HEK293 (cell line): Measurements from ENCODE around the gene TCHP.

ENCODE experiments used
- SP7 ChIP-seq: fragments of 450-650 bp; formaldehyde crosslinking; IDR thresholded peaks from 2 replicates; pipeline ENCODE4 v1.5.1; 2016; ENCODE audit warnings: missing biosample characterization, missing genetic modification characterization
- TCF7L2 ChIP-seq: IDR thresholded peaks from 2 replicates; pipeline ENCODE4 v1.6.1; 2011; ENCODE audit warnings: low read depth, mild to moderate bottlenecking, inconsistent platforms, low read length, moderate library complexity, borderline replicate concordance
- ZNF366 ChIP-seq: fragments of 450-650 bp; formaldehyde crosslinking; conservative IDR thresholded peaks from 2 replicates; pipeline ENCODE4 v1.5.1; 2016; ENCODE audit warnings: missing biosample characterization, missing genetic modification characterization
- ZNF416 ChIP-seq: fragments of 450-650 bp; formaldehyde crosslinking; IDR thresholded peaks from 2 replicates; pipeline ENCODE4 v1.5.1; 2016; ENCODE audit warnings: missing biosample characterization, missing genetic modification characterization
- ZNF501 ChIP-seq: fragments of 450-650 bp; formaldehyde crosslinking; IDR thresholded peaks from 2 replicates; pipeline ENCODE4 v1.5.1; 2016; ENCODE audit warnings: missing biosample characterization, missing genetic modification characterization
- TF ChIP-seq, protein P1 (sequence below): fragments of 450-650 bp; formaldehyde crosslinking; IDR thresholded peaks from 2 replicates; pipeline ENCODE4 v1.5.1; 2016; ENCODE audit warnings: missing biosample characterization, missing genetic modification characterization
- TF ChIP-seq, protein P2 (sequence below): fragments of 450-650 bp; formaldehyde crosslinking; IDR thresholded peaks from 2 replicates; pipeline ENCODE4 v1.5.1; 2016; ENCODE audit warnings: missing biosample characterization, missing genetic modification characterization
- TF ChIP-seq, protein P3 (sequence below): fragments of 450-650 bp; formaldehyde crosslinking; IDR thresholded peaks from 2 replicates; pipeline ENCODE4 v1.5.1; 2016; ENCODE audit warnings: missing biosample characterization, missing genetic modification characterization
- TF ChIP-seq, protein P4 (sequence below): fragments of 450-650 bp; formaldehyde crosslinking; IDR thresholded peaks from 2 replicates; pipeline ENCODE4 v1.5.1; 2016; ENCODE audit warnings: missing biosample characterization, missing genetic modification characterization

DNA sequence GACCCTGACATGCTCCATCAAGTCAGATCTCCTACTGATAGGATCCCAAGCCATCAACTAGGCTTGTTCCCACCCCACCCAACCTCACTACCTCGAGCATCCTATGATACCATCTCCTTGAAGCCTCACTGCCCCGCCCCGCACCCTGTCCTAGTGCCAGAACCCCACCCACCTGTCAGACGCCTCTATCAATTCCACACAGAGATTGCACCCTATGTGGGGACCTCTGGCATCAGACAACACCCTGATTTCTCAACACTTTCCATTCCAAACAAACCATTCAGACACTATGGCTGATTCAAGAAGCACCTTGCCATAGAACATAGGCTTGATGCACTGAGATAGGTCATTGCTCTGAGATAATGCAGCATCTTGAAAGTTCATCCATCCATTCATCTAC, 16.6 kb upstream of the TCHP start:
- TF ChIP-seq ZNF366 (tag by site-specific recombination) (no peak), SP7 (tag by site-specific recombination) (no peak), ZNF501 (tag by site-specific recombination) (no peak), TCF7L2 (no peak), ZNF416 (tag by site-specific recombination) (no peak)
- TF ChIP-seq, protein P1, sequence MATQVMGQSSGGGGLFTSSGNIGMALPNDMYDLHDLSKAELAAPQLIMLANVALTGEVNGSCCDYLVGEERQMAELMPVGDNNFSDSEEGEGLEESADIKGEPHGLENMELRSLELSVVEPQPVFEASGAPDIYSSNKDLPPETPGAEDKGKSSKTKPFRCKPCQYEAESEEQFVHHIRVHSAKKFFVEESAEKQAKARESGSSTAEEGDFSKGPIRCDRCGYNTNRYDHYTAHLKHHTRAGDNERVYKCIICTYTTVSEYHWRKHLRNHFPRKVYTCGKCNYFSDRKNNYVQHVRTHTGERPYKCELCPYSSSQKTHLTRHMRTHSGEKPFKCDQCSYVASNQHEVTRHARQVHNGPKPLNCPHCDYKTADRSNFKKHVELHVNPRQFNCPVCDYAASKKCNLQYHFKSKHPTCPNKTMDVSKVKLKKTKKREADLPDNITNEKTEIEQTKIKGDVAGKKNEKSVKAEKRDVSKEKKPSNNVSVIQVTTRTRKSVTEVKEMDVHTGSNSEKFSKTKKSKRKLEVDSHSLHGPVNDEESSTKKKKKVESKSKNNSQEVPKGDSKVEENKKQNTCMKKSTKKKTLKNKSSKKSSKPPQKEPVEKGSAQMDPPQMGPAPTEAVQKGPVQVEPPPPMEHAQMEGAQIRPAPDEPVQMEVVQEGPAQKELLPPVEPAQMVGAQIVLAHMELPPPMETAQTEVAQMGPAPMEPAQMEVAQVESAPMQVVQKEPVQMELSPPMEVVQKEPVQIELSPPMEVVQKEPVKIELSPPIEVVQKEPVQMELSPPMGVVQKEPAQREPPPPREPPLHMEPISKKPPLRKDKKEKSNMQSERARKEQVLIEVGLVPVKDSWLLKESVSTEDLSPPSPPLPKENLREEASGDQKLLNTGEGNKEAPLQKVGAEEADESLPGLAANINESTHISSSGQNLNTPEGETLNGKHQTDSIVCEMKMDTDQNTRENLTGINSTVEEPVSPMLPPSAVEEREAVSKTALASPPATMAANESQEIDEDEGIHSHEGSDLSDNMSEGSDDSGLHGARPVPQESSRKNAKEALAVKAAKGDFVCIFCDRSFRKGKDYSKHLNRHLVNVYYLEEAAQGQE = no peak
- TF ChIP-seq, protein P2, sequence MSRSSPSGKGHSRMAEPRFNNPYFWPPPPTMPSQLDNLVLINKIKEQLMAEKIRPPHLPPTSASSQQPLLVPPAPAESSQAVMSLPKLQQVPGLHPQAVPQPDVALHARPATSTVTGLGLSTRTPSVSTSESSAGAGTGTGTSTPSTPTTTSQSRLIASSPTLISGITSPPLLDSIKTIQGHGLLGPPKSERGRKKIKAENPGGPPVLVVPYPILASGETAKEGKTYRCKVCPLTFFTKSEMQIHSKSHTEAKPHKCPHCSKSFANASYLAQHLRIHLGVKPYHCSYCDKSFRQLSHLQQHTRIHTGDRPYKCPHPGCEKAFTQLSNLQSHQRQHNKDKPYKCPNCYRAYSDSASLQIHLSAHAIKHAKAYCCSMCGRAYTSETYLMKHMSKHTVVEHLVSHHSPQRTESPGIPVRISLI (tag by site-specific recombination) = no peak
- TF ChIP-seq, protein P3, sequence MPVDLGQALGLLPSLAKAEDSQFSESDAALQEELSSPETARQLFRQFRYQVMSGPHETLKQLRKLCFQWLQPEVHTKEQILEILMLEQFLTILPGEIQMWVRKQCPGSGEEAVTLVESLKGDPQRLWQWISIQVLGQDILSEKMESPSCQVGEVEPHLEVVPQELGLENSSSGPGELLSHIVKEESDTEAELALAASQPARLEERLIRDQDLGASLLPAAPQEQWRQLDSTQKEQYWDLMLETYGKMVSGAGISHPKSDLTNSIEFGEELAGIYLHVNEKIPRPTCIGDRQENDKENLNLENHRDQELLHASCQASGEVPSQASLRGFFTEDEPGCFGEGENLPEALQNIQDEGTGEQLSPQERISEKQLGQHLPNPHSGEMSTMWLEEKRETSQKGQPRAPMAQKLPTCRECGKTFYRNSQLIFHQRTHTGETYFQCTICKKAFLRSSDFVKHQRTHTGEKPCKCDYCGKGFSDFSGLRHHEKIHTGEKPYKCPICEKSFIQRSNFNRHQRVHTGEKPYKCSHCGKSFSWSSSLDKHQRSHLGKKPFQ (tag by site-specific recombination) = no peak
- TF ChIP-seq, protein P4, sequence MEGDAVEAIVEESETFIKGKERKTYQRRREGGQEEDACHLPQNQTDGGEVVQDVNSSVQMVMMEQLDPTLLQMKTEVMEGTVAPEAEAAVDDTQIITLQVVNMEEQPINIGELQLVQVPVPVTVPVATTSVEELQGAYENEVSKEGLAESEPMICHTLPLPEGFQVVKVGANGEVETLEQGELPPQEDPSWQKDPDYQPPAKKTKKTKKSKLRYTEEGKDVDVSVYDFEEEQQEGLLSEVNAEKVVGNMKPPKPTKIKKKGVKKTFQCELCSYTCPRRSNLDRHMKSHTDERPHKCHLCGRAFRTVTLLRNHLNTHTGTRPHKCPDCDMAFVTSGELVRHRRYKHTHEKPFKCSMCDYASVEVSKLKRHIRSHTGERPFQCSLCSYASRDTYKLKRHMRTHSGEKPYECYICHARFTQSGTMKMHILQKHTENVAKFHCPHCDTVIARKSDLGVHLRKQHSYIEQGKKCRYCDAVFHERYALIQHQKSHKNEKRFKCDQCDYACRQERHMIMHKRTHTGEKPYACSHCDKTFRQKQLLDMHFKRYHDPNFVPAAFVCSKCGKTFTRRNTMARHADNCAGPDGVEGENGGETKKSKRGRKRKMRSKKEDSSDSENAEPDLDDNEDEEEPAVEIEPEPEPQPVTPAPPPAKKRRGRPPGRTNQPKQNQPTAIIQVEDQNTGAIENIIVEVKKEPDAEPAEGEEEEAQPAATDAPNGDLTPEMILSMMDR (tag by site-specific recombination) = no peak
